ENCODE results near the gene UBE3D.

DNA sequence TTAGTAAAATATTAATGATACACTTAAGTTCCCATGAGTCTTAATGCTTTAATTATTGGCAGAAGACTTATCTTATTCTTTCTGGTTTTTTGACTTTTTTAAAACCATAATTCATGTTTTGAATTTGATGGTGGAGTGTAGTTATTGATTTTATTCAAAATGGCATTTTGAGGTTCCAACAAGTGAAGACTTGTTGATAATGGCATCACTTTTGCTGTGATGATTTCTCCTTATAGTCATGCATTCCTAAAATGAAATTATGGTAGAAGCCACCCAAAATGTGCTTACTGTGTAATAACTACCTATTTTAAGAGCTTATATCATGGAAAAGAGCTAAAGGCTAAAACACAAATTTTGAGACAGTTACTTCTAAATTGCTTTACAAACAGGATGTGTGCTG, 4.0 kb upstream of the UBE3D start:
- TF ChIP-seq, protein P1, sequence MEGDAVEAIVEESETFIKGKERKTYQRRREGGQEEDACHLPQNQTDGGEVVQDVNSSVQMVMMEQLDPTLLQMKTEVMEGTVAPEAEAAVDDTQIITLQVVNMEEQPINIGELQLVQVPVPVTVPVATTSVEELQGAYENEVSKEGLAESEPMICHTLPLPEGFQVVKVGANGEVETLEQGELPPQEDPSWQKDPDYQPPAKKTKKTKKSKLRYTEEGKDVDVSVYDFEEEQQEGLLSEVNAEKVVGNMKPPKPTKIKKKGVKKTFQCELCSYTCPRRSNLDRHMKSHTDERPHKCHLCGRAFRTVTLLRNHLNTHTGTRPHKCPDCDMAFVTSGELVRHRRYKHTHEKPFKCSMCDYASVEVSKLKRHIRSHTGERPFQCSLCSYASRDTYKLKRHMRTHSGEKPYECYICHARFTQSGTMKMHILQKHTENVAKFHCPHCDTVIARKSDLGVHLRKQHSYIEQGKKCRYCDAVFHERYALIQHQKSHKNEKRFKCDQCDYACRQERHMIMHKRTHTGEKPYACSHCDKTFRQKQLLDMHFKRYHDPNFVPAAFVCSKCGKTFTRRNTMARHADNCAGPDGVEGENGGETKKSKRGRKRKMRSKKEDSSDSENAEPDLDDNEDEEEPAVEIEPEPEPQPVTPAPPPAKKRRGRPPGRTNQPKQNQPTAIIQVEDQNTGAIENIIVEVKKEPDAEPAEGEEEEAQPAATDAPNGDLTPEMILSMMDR (IDR thresholded peaks at IDR 0.05): no peak
- no peak for TF ChIP-seq EZH2 (IDR thresholded peaks at IDR 0.05; ENCODE audit: borderline replicate concordance, insufficient read depth, low read depth, low read length, poor library complexity, severe bottlenecking)

Measured in B cell (primary cell).